Activated CD4-positive, CD25-positive, alpha-beta regulatory T cell (primary cell): Measurements from ENCODE around the gene RAB17.
"Not testable (repeated sequence)": the region's sequence is repeated elsewhere in the genome, so short reads cannot be mapped to it uniquely, and the experiment has no call there.

Source experiments
- DNase-seq, 4 experiments: peaks; one replicate each; lab custom pipeline; 2025; lab: John Stamatoyannopoulos, UW

Gene RAB17

DNA sequence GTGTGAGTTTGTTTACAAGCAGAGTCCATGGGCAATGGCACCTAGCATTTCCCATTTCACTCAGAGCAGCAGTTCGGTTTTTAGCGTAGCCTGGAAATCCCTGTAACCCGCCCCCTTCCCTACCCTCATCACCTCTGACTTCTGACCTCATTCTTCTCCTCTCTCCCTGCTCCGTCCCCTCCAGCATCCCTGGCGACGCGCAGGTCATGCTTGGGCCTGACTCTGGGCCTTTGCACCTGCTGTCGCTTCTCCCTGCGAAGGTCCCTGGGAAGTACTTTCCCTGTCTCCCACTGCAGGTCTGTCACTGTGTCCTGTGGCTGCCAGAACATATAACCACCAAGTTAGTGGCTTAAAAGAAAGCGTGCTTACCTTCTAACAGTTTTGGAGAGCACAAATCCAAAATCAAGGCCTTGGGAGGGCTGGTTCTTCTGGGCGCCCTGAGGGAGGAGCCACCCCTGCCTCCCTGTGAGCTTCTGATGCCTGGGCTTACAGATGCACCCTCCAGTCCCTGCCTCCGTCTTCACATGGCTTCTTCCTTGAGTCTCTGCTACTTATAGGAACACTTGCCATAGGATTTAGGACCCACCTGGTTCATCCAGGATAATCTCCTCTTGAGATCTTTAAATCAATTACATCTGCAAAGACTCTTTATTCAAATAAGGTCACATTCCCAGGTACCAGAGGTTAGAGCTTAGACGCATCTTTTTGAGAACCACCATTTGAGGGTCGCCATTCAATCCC lies 8.1 kb upstream of the RAB17 start:
- no peak for DNase-seq

DNA sequence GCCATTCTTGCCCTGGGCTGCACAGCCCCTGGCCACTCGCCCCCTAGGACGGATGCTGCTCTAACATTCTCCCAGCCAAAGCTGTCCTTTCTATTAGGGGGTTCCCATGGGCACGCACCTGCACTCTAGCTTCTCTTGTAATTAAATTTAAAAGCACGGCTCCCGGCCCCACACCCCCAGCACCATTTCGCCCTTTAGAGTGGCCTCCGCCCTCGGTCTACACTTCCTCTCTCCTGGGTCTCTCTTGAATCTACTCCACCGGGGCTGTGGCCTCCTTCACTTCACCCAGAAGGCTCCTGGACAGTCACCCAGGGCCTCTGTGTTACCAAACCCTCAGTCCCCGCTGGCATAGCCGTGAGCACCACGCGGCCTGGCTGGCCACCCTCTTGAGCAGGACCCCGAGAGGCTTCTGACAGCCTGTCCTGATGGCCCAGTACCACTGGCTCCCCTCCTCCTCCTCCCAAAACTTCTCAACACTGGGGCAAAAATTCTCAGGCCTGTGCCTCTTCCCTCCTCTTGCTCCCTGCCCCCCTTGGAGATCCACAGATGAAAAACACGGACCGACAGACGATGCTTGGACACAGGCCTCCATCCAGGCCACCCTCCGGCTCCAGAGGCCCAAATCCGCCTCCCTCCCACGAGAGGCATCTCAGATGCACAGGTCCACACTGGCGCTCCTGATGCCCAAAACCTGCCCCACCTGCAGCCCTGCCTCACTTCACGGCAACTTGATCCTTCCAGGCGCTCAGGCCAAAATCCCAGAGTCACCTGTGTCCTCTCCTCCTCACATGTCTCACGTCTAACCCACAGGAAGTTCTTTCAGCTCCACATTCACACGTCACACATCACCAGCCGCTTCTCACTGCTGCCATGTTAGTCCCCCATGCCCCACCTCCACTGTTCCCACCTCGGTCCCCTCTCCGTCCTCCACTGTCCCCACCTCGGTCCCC lies 6.9 kb upstream of the RAB17 start:
- no peak for DNase-seq

DNA sequence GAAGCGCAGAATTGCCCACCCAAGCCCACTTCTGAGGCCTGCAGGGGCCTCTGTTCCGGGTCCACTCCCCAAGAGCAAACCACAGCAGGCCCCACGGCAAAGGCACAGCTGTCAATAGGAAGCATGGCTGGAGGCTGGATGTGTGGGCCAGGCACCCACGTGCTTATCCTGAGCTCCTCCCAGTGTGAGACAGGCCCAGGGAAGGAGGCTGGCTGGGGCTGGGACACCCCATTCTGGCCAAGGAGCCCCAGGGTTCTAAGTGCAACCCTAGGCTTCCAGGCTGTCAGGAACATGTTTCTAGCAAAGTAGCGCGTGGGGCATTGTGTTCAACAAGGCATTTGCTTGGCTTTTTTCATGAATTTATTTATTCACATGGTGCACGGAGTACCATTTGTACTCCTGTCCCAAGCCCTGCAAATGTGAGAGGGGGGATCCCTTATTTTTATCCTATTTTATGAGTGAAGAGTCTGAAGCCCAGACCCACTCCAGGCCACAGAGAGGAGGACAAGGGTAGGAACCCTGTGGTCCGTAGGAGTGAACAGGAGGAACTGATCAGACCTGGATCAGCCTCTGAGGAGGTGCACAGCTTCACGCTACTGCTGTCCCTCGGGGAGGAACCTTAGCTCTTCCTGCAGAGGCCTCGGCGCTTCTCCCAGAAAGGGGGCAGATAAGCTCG lies 6.1 kb upstream of the RAB17 start:
- DNase-seq: no peak

DNA sequence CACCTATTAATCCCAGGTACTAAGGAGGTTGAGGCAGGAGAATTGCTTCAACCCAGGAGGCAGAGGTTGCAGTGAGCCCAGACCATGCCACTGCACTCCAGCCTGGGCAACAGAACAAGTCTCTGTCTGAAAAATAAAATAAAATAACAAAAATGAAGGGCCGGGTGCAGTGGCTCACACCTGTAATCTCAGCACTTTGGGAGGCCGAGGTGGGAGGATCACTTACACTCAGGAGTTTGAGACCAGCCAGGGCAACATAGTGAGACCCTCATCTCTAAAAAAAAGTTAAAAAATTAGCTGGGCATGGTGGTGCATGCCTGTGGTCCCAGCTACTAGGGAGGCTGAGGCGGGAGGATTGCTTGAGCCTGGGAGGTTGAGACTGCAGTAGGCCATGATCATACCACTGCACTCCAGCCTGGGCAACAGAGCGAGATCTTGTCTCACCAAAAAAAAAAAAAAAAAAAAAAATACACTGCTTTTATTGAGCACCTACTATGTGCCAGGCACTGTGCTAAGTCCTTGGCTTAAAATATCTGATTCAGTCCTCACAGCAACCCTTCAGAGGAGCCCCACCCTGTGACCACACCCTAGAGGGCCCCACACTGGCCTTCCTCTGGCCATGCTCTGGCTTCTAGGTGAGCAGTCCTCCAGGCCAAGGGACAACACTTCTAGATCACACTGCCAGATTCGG lies 5.4 kb upstream of the RAB17 start:
- DNase-seq: not testable (repeated sequence)

GRCh38 chr2:237594514-237594871 lies 4.0 kb upstream of the RAB17 start:
- DNase-seq: no peak

- no peak for DNase-seq
Observed at GRCh38 chr2:237593596-237594320, 3.2 kb upstream of the RAB17 start.

DNA sequence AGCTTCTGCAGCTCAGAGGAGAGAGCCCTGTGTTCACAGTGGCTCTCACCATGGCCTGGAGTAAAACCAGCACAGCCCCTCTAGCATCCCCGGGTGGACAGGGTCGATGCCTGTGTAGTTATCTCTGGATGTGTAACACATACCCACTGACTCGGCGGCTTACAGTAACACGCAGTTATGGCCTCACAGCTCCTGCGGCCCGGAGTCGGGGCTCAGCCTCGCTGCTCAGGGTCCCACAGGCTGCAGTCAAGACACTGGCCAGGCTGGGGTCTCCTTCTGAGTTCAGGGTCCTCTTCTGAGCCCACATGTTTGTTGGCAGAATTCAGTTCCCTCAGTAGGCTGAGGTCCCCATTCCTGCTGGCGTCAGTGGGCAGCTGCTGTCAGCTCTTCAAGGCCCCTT lies 2.5 kb upstream of the RAB17 start:
- DNase-seq: no peak

DNA sequence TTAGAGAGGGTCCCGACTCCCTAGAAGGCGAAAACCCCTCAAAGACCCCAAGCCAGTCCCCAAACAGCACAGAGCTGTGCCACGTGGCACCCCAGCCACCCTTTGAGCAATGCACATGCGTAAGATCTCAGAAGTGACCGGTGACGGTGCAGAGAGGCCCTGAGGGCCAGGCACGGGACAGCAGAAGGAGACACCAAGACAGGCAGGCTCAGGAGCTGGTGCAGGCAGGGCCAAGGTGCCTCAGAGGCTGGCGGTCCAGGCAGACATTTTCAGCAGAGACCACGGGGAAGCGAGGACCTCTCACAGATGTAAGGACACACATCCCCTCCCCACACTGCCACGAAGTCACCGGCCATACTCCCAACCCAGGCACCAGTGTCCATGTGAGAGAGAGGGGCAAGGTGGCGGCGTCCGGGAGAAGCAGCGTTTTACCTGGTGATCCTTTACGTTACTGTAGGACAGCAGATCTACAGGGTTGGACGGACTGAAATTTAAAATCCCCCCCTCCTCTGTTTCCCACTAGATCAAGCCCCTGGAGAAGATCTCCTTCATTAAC lies 2.0 kb upstream of the RAB17 start:
- DNase-seq: no peak

DNA sequence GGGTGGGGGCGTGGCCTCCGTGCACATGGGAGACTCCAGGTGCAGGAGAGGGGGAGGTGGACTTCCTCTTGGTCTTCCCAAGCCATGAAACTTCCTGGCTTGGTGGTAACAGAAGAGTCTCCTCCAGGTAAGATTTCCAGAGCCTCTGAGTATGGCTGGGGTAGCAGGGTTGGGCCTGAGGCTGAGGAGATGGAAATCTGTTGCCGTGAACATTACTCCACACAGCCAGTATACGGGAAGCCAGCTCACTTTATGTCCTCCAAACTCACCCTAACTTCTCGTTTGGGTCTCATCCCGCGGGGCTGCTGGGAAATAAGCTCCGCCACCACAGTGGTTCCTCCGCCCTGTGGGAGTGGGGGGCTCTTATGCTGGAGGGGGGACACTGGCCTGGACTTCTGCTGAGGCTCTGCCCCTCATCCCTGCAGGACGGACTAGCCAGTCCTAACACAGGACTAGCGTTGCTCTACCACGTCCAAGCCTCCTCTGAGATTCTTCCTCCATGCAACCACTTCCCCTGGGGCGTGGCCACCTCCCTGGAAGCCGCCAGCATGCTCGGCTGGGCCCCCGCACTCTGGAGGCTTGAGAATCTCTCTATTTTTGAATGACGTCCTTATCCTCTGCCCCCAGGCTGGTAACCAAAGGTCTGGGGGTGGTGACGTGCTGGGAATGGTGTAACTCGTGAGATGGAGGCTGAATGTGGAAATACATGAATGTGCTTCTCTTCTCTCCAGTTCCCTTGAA lies 777 bp upstream of the RAB17 start:
- no peak for DNase-seq

DNA sequence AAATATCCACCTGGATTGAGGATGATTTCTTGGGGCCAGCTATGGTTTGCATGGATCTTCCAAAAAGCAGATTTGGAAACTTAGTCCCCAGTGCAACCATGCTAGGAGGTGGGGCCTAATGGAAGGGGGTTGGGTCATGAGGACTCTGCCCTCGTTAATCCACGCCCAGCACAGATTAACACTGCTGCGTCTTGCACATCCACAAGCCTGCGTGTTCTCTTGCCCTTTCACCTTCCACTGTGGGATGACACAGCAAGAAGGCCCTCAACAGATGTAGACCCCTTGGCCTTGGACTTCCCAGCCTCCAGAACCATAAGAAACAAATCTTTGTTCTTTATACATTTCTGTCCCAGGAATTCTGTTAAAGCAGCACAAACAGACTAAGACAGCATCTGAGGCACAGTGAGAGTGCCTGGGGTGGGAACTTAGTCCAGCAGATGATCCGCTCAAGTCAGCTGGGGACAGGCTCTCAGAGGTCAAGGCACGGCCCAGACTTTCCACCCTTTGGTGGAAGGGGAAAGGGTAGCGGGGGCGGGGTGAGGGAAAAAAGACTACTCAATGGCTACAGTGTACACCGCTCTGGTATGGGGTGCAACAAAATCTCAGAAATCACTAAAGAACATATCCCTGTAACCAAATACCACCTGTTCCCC lies 2.4 kb downstream of the RAB17 start:
- no peak for DNase-seq

GRCh38 chr2:237585590-237586221 lies 4.8 kb downstream of the RAB17 start:
- no peak for DNase-seq

GRCh38 chr2:237583385-237584295 lies 6.9 kb downstream of the RAB17 start:
- DNase-seq: no peak

- no peak for DNase-seq
Observed at GRCh38 chr2:237581751-237582746, 8.5 kb downstream of the RAB17 start.

GRCh38 chr2:237581326-237581725 lies 9.2 kb downstream of the RAB17 start:
- no peak for DNase-seq

GRCh38 chr2:237577956-237578870 lies 12.3 kb downstream of the RAB17 start:
- no peak for DNase-seq

DNA sequence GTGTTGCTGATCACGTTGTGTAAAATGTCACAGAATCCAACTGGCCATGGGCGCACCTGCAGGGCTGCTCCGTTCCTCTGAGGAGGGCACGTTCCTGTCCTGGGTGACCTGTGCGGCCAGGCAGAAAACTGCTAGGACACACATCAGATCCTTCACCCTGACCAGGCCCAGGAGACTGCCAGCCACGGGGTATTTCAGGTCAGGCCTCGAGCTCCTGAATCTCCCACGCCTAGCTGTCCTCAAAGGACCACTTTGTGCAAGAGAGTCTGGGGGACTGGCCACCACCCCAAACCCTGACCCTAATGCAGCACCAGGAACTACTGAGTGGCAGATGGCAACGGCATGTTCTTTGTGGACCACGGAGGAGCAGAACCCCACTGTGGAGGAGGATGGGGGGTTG lies 13.1 kb downstream of the RAB17 start:
- DNase-seq: no peak
